GM21423 (cell line): ENCODE results near the gene SNRPA.
A peak's percentile ranks its signal among the peaks of the same experiment; 100 is the strongest.
"Not testable (repeated sequence)": the region's sequence is repeated elsewhere in the genome, so short reads cannot be mapped to it uniquely, and the experiment has no call there.

Experiments
- ATAC-seq: cut with Tn5 transposase; IDR thresholded peaks from one replicate; pipeline ENCODE4 v1.9.1; 2021; ENCODE audit warnings: mild to moderate bottlenecking, moderate library complexity; ENCODE audit not compliant: unreplicated experiment

Gene SNRPA

GRCh38 chr19:40776364-40776763 is 25.4 kb downstream of the SNRPA start:
- no peak for ATAC-seq

- peak; percentile 56 for ATAC-seq
These were observed 26.1 kb downstream of the SNRPA start for GRCh38 chr19:40776932-40777644.

- ATAC-seq, result no peak
These were observed 26.6 kb downstream of the SNRPA start for GRCh38 chr19:40777645-40777936.

GRCh38 chr19:40777937-40778705 is 27.1 kb downstream of the SNRPA start, which contains the start of gene RAB4B:
Gene RAB4B (plus strand): TSS chr19:40778247. CDS start chr19:40778376, 129 bp downstream.
- peak; percentile 66 for ATAC-seq

GRCh38 chr19:40778706-40779284 is 27.8 kb downstream of the SNRPA start:
- ATAC-seq, result no peak

GRCh38 chr19:40780582-40780981 is 29.6 kb downstream of the SNRPA start:
- no peak for ATAC-seq

- ATAC-seq, result no peak
These were observed 30.1 kb downstream of the SNRPA start for GRCh38 chr19:40781140-40781539.

GRCh38 chr19:40783711-40784110 is 32.7 kb downstream of the SNRPA start:
- ATAC-seq, result no peak

GRCh38 chr19:40784146-40784545 is 33.1 kb downstream of the SNRPA start:
- ATAC-seq, result not testable (repeated sequence)

GRCh38 chr19:40785526-40785925 is 34.5 kb downstream of the SNRPA start:
- ATAC-seq, result no peak

GRCh38 chr19:40786060-40787037 is 35.3 kb downstream of the SNRPA start:
- ATAC-seq, result no peak

GRCh38 chr19:40791349-40791748 is 40.3 kb downstream of the SNRPA start:
- no peak for ATAC-seq

- no peak for ATAC-seq
These were observed 41.0 kb downstream of the SNRPA start for GRCh38 chr19:40791996-40792395.

GRCh38 chr19:40797166-40797962 is 46.4 kb downstream of the SNRPA start:
- no peak for ATAC-seq

GRCh38 chr19:40797963-40798682 is 47.1 kb downstream of the SNRPA start:
- no peak for ATAC-seq

- peak; percentile 72 for ATAC-seq
These were observed 47.9 kb downstream of the SNRPA start, which contains the start of gene EGLN2 for GRCh38 chr19:40798683-40799557. Gene EGLN2 (plus strand): TSS chr19:40799191. CDS start chr19:40800573, 1,382 bp downstream.

- ATAC-seq, result no peak
These were observed 48.7 kb downstream of the SNRPA start for GRCh38 chr19:40799558-40800338.
